Cerebellar cortex (tissue), 1 donor: Measurements from ENCODE around the gene MAST4.

ENCODE experiments used
- DNase-seq: peaks from one replicate; pipeline ENCODE4 v3.0.0-alpha.2; 2015; ENCODE audit warnings: low spot score

Gene MAST4

DNA sequence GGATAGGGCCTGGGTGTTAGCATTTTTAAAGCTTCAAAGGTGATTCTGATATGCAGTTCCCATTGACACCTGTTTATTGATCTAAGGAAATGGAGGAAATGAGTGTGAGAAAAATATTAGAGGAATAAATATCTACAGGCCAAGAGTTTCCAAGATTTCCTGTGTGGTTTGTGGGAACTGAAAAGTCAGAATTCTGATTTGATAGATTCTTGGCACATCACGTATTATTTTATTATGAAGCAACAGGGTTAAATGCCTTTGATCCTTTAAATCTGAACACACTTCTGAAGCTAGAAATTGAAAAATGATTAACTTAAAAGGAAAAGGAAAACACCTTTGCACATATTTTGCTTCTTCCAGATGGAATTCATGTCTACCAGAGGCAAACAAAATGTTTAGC, 486.7 kb downstream of the MAST4 start:
- no peak for DNase-seq

DNA sequence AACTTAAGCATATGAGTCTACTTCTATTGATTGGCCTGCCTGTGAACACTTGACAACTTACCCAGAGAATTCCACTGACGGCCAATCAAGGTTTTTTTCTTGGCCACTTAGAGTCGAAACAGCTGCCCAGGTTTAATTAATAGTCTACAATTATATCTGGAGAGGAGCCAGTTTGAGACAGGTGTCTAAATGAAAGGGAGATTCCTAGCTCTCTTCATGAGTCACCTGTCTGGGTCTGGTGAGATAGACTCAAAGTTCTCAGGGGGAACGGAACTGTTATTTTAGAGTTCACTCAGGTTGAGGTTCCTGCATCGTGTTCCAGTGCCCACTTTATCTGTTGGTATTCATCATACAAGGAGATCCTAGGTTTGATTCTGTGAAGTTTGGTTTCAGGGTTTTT, 489.4 kb downstream of the MAST4 start:
- DNase-seq, result no peak

DNA sequence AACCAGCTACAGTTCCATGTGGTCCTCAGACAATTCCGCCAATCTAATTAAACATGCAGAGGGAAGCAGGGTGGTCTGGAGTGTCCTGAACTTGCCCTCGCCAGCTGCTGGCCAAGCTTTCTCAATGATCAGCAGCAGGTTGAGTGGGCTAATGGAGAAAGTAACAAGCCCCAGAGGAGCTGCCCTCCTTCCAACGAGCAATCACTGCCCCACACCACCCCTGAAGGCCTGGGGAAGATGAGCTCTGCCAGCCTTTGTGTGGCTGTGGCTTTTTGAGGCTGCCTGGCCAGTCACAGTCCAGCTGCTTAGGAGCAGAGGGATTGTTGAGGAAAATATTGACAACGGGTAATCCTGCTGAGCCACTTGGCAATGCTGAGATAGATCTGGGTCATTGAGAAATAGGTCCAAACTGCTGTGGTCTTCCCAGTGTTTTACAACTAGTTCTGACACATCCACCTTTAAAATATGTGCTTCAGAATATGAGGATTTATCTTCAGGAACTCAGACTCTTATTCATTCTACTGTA, 493.1 kb downstream of the MAST4 start:
- no peak for DNase-seq

DNA sequence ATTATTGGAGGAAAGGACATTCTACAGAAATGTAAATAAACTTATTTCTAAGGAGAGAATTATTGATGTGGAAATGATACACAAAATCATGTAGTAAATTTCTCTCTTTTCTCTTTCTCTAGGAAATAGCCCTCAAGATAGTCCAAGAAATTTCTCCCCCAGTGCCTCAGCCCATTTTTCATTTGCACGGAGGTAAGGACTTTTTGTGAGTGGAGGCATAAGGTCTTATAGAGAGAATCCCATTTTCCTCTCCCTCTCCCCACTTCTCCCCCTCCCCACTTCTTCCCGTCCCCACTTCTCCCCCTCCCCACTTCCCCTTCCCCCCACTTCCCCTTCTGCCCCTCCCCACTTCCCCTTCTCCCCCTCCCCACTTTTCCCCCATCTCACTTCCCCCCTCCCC, 493.8 kb downstream of the MAST4 start:
- DNase-seq, result no peak

DNA sequence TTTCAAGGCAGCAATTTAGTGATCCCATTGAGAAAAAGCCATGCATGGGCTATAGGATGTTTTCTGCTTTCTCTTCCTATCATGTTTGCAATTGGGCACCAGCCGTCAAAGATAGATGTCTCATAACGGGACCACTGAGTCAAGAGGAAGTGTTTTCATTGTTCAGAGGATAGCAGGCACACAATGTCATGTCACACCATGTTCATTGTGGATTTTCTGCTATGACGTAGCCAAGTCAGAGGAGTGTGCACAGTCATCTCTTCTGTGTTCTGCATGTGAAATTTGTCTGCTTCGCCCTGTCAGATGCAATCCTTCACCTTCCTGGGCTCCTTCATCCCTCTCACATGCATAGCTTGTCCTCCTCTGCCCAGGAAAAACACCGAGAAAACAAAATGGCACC, 494.4 kb downstream of the MAST4 start:
- no peak for DNase-seq

DNA sequence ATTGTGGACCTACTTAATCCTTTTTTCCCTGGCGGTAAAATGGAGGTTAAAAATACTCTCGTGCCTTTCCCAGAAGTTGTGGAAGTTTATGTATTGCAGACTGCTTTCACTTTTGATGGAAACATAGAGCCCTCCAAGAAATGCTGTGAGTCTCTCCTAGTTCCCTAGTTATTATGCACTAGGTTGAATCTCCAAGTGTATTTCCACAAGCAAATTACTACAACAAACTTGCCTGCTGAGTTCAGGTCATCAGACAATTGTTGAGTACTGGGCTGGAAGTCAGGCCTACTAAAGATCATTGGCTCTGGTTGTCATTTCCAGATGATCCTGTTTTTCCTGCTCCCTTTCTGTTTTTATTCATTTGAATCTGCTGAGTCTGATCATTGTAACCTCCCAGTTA, 496.3 kb downstream of the MAST4 start:
- DNase-seq, result no peak

DNA sequence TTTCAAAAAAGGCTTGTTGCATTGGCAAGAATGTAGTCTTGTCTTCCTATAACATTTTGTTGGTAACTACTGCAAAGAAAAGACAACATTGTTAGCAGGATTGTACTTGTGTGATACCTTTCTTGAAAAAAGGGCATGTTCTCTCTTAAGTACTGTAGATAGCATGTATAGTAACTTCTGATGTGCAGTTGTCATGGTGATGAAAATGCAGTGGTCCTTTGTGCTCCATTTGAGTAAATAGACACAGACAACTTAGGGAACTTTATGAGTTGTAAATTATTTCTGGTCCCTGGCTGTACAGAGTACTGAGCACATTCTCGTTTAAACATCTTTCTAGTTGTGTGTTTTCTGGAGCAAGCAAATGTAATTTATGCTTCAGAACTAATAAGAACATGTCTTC, 497.1 kb downstream of the MAST4 start:
- no peak for DNase-seq

DNA sequence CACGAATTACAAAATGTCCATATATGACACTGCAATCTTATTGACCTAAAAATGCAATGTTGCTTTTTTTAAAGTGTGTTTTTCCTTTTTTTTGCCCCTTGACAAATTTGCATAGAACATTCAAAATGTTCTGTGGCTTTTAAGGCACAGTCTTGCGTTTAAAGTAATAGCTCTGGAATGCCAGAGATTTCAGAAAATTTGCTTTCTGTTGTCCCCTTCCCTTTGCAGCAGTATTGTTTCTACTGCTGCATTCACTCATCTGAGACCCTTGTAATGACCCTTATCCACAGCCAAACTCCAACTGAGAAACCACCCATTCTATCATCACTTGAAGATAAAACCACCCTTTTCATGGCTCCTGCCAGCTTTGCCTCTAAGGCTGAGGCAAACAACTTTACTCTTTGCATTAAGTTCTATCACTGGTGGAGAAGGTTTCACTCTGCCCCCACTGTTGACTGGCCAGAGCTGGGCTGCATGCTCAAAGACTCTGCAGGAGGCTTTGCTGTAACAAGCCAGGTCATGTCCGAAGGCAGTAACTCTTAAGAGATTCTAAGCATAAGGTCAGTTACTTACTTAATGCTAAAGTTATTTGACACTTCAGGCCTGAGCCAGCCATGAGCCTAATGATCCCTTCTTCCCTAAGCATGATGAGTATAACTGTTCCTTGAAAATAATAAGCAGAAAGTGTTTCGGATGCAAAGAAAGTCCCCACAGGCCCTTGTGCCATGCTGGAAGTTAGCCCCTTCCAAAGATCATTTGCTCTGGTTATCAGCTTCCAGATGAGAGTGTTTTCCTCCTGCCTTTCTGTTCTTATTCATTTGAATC, 498.5 kb downstream of the MAST4 start:
- DNase-seq, result no peak

DNA sequence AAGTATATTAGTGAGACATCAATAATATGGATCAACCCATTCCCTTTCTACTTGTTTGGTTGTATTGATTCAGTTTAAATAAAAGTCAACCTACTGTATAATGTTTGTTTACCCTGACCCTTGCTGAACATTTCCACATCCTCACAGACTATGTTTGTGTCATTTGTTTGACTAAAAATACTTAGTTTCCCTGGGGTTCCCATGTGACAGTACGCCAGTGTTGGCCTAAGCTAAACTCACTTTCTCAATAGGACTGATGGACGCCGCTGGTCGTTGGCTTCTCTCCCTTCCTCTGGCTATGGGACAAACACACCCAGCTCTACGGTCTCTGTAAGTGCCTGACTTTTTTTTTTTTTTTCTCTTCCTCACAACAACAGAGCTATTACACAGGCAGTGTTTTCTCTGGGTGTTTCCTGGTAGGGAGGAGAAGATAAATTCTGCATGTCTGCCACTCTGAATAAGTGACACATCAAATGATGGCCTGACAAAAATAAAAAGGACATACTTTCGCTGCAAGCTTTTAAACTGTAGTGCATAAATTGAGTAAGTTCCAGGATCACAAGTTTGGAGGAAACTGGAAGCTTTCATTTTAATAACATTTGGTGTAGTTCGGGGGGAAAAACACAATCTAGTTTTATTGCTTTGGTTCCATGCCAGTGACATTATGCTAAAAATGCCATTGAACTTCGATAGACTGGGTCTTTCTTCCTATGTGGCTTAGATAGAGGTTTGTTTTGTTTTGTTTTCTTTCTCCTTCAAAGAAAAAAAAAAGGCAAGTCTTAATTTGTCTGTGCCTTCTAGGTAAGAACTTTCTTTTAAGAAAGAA, 499.4 kb downstream of the MAST4 start:
- peak; percentile 22 for DNase-seq

DNA sequence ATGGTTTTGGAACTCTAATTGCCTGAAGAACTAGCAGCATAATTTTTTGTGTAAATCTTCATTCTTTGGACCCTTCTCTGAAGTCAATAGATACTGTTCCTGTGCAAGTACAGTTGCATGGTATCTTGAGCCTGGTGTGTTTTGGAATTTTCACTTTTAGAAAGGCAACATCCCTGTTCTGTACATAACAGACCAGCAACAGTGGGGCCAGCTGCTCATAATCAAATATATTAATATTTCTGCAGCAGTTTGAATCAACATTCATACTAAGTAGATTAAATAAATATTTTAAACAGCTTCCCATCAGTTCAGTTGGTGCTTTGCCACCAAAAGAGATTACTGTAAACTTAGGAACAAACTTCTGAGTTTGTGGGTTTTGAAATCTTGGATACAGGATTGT, 502.5 kb downstream of the MAST4 start:
- no peak for DNase-seq

DNA sequence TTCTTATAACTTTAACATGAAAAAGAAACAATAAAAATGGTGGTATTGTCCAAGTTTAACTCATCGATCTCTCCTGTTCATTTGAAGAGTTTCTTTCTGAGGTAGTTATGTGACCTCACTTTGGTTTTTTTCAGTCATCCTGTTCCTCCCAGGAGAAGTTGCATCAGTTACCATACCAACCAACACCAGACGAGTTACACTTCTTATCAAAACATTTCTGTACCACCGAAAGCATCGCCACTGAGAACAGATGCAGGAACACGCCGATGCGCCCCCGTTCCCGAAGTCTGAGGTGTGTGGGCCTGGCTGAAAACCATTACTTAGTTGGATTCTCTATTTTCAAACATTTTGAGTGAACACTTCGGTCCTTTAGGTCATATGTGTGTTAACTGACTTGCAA, 504.1 kb downstream of the MAST4 start:
- DNase-seq, result no peak

DNA sequence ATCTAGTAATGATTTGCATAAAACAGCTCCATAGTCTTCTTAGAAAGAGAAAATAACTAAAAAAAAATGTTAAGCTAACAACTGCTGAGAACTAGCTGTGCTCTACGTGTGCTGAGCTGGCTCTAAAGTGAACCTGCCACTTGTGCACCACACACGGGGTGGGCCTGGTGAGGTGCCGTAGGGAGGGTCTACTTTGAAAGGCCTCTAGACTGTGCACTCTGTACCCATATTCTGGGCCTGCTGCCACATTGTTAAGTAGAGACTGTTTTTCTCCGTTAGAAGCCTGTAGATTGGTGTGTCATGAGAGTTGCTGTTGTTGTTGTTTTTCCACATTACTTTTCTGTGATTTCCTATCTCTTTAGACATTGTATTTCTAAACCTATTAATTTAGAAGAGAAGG, 506.5 kb downstream of the MAST4 start:
- no peak for DNase-seq

DNA sequence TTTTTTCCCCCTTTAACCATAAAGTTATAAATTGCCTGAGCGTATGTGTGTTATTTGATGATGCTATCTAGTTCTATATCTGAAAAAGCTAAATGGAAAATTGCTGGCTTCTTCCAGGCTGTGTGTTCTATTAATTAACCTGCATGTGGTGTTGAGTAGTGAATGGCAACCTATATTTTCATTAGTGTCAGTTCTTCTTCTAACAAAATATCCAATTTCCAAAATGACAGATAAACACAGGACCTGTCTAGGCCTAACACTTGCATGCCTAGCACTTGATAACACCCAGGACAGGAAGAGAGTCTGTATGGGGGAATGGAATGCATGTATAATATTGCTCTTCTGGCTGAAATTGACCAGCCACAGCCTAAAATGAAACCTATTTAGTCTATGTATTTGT, 508.7 kb downstream of the MAST4 start:
- no peak for DNase-seq

DNA sequence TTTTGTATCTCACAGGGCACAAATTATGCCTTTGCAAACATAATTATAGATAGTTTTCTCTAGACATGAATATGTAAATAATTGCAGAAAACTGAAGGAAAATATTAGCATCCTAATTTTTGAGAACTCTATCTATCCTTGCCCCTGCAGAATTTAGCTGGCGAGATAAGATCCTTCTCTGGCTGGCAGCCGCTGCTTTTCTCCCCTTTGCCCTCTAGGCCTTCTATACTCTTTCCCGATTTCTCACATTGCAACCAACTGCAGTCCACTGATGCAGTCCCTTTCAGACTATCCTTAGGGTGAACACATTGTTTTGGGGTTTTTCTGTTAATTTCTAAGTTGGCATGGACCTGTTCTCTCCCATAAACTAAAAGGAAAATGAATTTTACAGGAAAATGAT, 509.1 kb downstream of the MAST4 start:
- no peak for DNase-seq

DNA sequence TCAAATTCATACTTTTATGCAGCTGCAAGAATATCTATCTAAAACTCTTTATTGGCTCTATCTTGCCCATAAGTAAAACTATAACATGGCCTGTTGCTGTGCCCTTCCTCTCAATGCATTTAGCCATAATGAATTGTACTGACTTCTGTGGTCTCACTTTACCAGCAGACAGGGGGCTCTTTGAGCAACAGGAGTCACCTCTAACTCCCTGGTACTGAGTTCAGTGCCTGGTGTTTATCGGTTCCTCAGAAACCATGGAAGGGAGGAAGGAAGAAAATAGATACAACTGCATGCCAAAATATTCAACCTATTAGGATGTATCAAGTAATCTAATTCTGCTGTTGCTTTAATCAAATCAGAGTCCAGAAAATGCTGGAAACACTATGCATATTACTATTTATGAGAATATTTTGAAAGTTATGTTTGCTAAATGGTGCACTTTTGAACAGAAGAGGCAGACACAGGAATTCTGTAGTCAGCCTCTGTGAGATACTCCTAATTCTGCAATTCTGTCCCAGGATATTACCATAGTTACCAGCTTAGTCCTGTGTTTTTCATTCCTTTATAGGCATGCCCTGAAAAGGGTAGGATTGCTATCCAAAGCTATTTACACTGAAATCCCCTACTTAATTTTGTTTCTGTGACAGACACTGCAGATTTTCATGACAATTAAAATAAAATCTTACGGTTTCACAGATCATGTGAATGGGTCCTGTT, 510.6 kb downstream of the MAST4 start:
- no peak for DNase-seq

DNA sequence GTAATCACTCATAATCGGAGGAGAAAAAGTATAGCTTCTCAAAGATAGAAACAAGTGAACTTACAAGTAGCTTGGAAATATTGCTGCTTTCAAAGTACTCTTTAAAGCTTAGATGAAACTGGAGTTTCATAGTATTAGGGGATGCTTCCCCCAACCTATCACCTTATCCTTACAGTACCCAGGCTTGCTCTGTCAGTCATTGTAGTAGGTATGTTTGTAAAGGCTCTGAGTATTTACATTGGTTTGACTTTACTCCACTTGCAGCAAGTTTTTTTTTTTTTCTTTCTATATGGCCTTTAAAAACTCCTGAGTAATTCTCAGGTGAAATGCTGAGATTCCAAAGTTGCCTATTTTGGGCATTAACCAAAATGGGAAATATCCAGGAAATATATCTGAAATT, 515.6 kb downstream of the MAST4 start:
- no peak for DNase-seq

DNA sequence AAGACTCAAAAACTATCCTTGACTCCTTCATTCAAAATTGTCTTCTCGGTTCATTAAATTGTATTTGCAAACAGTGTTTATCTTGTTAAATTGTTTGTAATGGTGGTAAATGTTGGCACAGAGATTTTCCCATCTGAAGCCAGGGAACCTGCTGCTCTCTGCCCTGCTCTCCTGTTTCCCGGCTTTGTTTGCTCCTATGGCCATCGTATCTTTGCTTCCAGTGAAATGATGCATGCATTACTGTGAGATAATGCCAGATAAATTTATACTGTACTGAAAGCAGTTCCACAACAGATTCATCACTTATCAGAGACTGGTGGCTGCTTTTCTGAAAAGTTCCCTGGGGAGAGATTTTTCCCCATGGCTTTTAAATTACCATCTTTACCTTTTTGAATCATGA, 519.1 kb downstream of the MAST4 start:
- DNase-seq, result no peak

DNA sequence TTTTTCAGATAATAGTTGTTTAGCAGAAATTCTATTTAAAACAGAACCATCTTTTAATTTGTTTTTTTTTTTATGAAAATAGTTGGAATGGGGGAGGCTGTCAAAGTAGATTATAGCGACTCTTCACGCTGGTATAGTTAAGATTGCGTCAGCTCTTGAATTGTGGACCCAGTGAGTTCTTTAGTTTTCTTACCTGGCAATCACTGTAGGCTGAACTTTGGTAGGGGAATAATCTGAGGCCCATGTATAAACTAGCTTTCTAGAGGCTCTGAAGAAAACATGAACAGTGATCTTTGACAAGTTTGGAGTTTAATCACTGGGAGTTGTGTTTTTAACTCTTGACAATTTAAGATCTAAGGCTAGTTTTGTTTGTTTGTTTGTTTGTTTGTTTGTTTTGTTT, 519.6 kb downstream of the MAST4 start:
- no peak for DNase-seq

DNA sequence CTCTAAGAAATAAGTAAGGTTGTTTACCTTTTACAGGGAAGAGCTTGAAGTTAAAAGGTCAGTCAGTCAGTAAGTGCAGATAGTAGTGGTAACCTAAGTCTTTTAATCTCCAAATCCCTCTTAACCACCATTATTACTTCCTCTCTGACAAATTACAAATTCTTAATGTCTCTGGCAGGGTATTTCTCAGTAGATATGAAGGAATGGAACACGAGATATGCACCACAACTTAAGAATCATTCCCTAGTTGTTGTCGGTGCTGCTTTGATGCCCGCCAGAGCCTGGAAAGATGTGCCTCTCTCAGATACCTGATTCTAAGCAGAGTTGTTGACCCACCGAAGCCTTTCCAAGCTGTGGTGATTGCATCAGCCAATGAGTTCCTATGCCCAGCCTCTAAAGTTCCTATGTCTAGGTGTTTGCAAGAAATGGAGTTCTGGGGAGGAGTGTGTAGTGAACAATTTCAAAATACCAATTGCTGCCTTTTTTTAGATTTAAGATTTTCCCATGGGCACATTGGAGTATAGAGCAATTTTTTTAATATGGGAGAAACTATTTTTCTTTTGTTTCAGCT, 521.9 kb downstream of the MAST4 start:
- DNase-seq, result no peak

DNA sequence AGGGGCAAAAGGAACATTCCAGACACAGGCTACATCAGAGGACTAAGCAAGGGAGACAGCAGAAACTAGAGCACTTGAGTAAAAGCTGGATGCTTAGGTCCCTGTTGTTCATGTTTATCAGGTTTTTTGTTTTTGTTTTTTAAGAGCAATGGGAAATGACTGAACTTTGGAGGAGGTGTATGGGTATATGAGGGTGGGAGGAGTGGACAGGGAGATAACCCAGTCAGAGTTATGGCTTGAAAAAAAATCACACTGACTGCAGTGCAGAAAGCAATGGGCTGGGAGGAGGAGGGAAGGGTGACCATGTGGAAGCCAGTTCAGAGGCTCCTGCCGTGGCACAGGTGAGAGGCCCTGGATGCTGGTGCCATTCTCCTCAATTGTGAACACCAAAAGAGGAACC, 522.8 kb downstream of the MAST4 start:
- DNase-seq, result no peak

DNA sequence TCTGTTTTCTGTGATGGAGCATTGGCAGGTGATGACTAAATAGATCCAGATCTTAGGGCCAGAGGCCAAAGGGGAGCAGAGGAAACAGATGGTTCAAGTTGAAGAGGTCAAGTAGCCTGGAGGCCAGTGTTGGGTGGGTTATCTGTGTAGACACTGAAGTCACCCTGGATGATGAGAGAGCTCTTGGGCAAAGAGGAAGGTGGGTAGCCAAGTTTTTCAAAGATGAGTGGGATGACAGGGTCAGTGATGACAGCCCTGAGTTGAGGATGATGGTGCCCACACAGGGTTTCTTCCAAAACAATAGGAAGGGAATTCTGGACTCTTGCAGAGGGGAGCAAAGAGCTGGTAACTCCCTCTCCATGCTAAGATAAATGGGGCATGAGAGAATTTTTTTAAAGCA, 523.8 kb downstream of the MAST4 start:
- DNase-seq, result no peak

DNA sequence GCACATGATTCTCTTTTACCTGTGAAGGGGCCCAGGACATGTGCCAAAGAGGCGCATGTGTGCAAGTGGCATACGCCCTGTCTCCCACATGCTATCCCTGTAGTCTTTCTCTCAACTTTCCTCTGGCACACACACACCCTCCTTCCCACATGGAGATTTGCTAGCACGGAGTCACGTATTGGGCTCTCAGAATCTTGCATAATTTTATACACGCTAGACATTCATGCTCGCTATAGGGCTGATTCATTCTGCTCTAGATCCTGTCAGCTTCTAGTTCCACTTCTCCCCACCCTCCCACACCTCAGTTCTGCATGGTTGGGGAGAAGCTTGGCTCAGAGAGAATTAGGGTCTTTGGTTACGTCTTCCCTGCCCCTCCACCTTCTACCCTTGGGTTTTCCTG, 527.6 kb downstream of the MAST4 start:
- DNase-seq, result no peak
